HEK293 (cell line): Measurements from ENCODE around the gene ASCC3.
"Not testable (repeated sequence)": the region's sequence is repeated elsewhere in the genome, so short reads cannot be mapped to it uniquely, and the experiment has no call there.

Experiments used
- REST ChIP-seq: fragments of 450-650 bp; formaldehyde crosslinking; IDR thresholded peaks from 2 replicates; pipeline ENCODE4 v1.5.1; 2016; ENCODE audit warnings: missing biosample characterization, missing genetic modification characterization
- ZNF449 ChIP-seq: fragments of 450-650 bp; formaldehyde crosslinking; IDR thresholded peaks from 2 replicates; pipeline ENCODE4 v1.5.1; 2017; ENCODE audit warnings: missing biosample characterization, mild to moderate bottlenecking, missing genetic modification characterization, moderate library complexity
- ZNF664 ChIP-seq: fragments of 450-650 bp; formaldehyde crosslinking; IDR thresholded peaks from 2 replicates; pipeline ENCODE4 v1.5.1; 2016; ENCODE audit warnings: missing biosample characterization, missing genetic modification characterization
- ZNF791 ChIP-seq: fragments of 450-650 bp; formaldehyde crosslinking; IDR thresholded peaks from 2 replicates; pipeline ENCODE4 v1.5.1; 2016; ENCODE audit warnings: missing biosample characterization, missing genetic modification characterization

- not testable (repeated sequence) for TF ChIP-seq ZNF449 (tag by site-specific recombination); REST (tag by site-specific recombination); ZNF664; ZNF791 (tag by site-specific recombination)
Measured at GRCh38 chr6:100758386-100758785, 122.7 kb downstream of the ASCC3 start.
